GM23338 (cell line): ENCODE results near the gene CCDC40.

Experiments
- CREB1 ChIP-seq: fragments of 250-450 bp; sonication (Bioruptor Pico); IDR thresholded peaks from 2 replicates; pipeline ENCODE4 v1.5.0; 2020; ENCODE audit warnings: low read depth, mild to moderate bottlenecking, moderate library complexity
- EZH2 ChIP-seq: fragments of 200-600 bp; sonication (generic); IDR thresholded peaks from one replicate; pipeline ENCODE4 v1.8.0; 2017; ENCODE audit warnings: antibody characterized with exemption, mild to moderate bottlenecking, low read depth; ENCODE audit not compliant: unreplicated experiment
- EZH2phosphoT487 ChIP-seq: fragments of 200-600 bp; sonication (generic); IDR thresholded peaks from one replicate; pipeline ENCODE4 v1.8.1; 2018; ENCODE audit warnings: antibody characterized with exemption; ENCODE audit not compliant: unreplicated experiment
- JUNB ChIP-seq: IDR thresholded peaks from one replicate; pipeline ENCODE4 v1.6.1; 2016; ENCODE audit warnings: antibody characterized with exemption; ENCODE audit not compliant: unreplicated experiment
- NANOG ChIP-seq: IDR thresholded peaks from 2 replicates; pipeline ENCODE4 v1.6.1; 2016; ENCODE audit warnings: antibody characterized with exemption, borderline replicate concordance
- POLR2AphosphoS5 ChIP-seq: IDR thresholded peaks from 2 replicates; pipeline ENCODE4 v1.6.1; 2016; ENCODE audit warnings: antibody characterized with exemption, low read depth
- ZNF114 ChIP-seq: fragments of 250-450 bp; sonication (Bioruptor Pico); IDR thresholded peaks from 2 replicates; pipeline ENCODE4 v1.5.0; 2020; ENCODE audit warnings: mild to moderate bottlenecking, moderate library complexity
- TF ChIP-seq, protein P1 (sequence below), 2 experiments: fragments of 200-600 bp in 1 of 2; sonication (generic) in 1 of 2; conservative IDR thresholded peaks; 2 replicates each; pipeline versions ENCODE4 v1.5.1 to v1.6.1; 2016 to 2017; ENCODE audit warnings: antibody characterized with exemption in 2 of 2, low read depth in 2 of 2, mild to moderate bottlenecking in 2 of 2, moderate library complexity in 1 of 2
- TF ChIP-seq, protein P2 (sequence below): IDR thresholded peaks from one replicate; pipeline ENCODE4 v1.6.1; 2018; ENCODE audit warnings: antibody characterized with exemption; ENCODE audit not compliant: unreplicated experiment

DNA sequence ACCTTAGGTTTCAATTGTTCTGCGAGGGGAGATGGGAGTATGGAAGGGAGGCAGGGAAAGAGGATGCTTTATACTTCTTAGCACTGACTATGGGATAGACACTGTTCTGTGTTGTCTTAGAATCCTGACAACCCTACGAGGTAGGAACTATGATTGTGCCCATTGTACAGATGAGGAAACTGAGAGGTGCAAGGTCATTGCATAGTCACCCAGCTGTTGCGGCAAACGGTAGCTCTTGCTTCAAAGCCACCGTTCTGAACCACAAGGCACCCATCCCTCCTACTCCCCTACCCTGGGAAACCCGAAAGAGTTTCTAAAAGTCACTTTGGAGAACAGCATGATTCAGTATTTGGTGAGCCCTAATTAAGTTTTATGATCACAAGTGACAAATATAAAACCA lies 7.5 kb downstream of the CCDC40 start:
- no peak for TF ChIP-seq POLR2AphosphoS5
- TF ChIP-seq, protein P1, sequence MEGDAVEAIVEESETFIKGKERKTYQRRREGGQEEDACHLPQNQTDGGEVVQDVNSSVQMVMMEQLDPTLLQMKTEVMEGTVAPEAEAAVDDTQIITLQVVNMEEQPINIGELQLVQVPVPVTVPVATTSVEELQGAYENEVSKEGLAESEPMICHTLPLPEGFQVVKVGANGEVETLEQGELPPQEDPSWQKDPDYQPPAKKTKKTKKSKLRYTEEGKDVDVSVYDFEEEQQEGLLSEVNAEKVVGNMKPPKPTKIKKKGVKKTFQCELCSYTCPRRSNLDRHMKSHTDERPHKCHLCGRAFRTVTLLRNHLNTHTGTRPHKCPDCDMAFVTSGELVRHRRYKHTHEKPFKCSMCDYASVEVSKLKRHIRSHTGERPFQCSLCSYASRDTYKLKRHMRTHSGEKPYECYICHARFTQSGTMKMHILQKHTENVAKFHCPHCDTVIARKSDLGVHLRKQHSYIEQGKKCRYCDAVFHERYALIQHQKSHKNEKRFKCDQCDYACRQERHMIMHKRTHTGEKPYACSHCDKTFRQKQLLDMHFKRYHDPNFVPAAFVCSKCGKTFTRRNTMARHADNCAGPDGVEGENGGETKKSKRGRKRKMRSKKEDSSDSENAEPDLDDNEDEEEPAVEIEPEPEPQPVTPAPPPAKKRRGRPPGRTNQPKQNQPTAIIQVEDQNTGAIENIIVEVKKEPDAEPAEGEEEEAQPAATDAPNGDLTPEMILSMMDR (conservative IDR thresholded peaks at IDR 0.05; ENCODE audit: low read depth in 2 of 2): no peak
- TF ChIP-seq, protein P2, sequence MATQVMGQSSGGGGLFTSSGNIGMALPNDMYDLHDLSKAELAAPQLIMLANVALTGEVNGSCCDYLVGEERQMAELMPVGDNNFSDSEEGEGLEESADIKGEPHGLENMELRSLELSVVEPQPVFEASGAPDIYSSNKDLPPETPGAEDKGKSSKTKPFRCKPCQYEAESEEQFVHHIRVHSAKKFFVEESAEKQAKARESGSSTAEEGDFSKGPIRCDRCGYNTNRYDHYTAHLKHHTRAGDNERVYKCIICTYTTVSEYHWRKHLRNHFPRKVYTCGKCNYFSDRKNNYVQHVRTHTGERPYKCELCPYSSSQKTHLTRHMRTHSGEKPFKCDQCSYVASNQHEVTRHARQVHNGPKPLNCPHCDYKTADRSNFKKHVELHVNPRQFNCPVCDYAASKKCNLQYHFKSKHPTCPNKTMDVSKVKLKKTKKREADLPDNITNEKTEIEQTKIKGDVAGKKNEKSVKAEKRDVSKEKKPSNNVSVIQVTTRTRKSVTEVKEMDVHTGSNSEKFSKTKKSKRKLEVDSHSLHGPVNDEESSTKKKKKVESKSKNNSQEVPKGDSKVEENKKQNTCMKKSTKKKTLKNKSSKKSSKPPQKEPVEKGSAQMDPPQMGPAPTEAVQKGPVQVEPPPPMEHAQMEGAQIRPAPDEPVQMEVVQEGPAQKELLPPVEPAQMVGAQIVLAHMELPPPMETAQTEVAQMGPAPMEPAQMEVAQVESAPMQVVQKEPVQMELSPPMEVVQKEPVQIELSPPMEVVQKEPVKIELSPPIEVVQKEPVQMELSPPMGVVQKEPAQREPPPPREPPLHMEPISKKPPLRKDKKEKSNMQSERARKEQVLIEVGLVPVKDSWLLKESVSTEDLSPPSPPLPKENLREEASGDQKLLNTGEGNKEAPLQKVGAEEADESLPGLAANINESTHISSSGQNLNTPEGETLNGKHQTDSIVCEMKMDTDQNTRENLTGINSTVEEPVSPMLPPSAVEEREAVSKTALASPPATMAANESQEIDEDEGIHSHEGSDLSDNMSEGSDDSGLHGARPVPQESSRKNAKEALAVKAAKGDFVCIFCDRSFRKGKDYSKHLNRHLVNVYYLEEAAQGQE: no peak
- TF ChIP-seq EZH2: no peak
- no peak for TF ChIP-seq EZH2phosphoT487
- TF ChIP-seq ZNF114 (CRISPR knock-in tag): no peak
- no peak for TF ChIP-seq JUNB
- TF ChIP-seq CREB1 (CRISPR knock-in tag): no peak
- TF ChIP-seq NANOG: no peak
